GM21526 (cell line): ENCODE data around the gene SUN2.

ENCODE experiments used
- ATAC-seq: cut with Tn5 transposase; IDR thresholded peaks from one replicate; pipeline ENCODE4 v1.9.1; 2021; ENCODE audit warnings: moderate library complexity; ENCODE audit not compliant: unreplicated experiment, low FRiP score

Gene SUN2

GRCh38 chr22:38699784-38700183 is 56.0 kb downstream of the SUN2 start:
- ATAC-seq, result no peak

GRCh38 chr22:38699143-38699542 is 56.7 kb downstream of the SUN2 start:
- ATAC-seq, result no peak

GRCh38 chr22:38698407-38699094 is 57.2 kb downstream of the SUN2 start:
- ATAC-seq, result no peak

DNA sequence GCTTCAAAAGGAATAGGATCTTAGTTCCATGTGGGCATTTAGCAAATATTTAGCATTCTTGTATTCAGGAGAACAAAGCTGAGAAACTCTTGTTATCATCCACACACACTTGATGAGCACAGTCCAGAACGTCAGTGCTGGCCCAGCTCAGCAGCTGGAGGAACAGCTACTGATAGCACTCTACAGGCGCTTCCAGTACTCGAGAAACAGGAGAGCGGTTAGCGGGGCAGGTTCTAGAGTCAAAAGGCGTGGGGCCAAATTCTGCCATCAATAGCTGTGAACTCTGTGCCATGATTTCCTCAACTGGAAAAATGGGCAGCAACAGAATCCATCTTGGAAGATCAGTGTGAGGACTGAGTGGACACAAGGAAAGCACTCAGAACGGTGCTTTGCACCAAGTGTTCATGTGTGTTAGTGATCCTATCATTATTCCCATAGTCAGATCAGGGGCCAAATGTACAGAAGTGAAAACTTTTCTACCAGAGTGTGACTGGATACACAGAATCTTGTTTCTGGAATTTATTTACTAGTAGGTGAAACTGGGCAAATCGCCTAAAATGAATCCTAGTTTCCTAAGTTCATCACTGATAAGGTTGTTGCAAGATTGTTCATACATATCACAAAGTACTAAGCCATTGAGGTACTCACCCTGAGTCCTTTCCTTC is 58.2 kb downstream of the SUN2 start:
- no peak for ATAC-seq

DNA sequence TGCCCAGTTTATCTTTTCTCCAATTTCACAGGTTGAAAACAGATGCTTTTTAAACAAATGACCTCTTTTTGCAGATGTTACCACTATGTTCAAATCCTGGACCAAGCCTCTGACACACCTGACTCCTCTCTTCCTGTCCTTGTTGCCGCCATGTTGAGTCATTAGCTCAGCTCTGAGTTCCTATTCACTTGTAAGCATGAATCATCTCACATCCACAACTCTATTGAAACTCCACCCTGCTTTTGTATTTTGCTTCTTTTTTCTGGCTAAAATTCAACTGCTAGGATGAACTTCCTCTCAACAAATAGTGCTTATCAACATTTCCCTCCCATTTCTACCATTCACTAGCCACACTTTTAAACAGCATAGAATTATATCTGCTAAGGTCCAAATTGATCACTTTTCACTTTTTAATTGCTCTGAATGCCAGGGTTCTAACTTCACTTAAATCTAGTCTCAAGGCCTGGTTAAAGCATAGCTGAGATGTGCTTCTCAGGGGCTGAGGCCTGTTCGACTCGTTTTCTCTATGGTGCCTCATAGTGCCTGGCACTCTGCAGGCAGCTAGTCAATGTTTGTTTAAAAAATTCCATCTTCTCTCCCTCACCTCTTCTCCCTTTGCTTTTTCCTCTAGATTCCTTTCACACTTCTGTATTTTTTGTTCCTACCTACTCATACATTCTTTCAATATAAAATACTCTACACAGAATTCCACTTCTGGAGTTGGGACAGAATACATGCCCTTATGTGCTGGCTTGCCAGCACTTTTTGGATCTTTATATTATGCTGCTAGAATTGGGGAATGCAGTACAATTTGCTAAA is 59.0 kb downstream of the SUN2 start:
- ATAC-seq, result no peak

GRCh38 chr22:38694940-38695339 is 60.9 kb downstream of the SUN2 start:
- ATAC-seq, result no peak

GRCh38 chr22:38694049-38694448 is 61.7 kb downstream of the SUN2 start:
- no peak for ATAC-seq

- ATAC-seq, result no peak
These were observed 66.1 kb downstream of the SUN2 start for GRCh38 chr22:38689651-38690050.

- ATAC-seq, result no peak
These were observed 70.0 kb downstream of the SUN2 start for GRCh38 chr22:38685761-38686160.

DNA sequence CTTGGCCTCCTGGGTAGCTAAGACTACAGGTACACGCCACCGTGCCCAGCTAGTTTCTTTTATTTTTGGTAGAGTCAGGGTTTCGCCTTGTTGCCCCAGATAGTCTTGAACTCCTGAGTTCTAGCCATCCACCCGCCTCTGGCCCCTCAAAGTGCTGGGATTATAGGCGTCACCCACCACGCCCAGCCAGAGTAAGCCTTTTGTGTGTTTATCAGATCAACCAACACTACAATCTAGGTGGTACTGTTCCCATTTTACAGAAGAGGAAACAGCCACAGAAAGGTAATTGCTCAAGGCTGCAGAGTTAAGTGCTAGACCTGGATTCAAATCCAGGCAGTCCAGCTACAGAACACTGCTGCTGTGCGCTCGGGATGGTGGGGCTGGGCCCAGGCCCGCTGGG is 70.9 kb downstream of the SUN2 start:
- ATAC-seq, result no peak
